Neural cell (in vitro differentiated cells): ENCODE data around the gene FANCC. TPM values are rescaled to one million over a fixed set of nuclear protein-coding genes. Genes with fewer than 3 reads are reported as not detected.

Source experiments
- H2AFZ ChIP-seq: fragments of 200-600, 300-800 bp; sonication (generic), shearing (Covaris generic); 2 replicates; pipeline ENCODE4 v1.6.0; 2014; ENCODE audit warnings: low read depth, mild to moderate bottlenecking, antibody characterized with exemption, low read length, moderate library complexity
- H3F3A ChIP-seq: fragments of 200-600 bp; shearing (Covaris generic); 2 replicates; pipeline ENCODE4 v1.6.1; 2016; ENCODE audit warnings: mild to moderate bottlenecking, moderate library complexity, mixed read lengths, antibody characterized with exemption, low read length; ENCODE audit not compliant: insufficient read depth, poor library complexity, severe bottlenecking
- H3K27ac ChIP-seq: fragments of 200-600, 300-800 bp; sonication (generic), shearing (Covaris generic); 2 replicates; pipeline ENCODE4 v1.5.1; 2014; ENCODE audit warnings: mild to moderate bottlenecking, low read length, moderate library complexity
- H3K27me3 ChIP-seq: fragments of 300-800, 200-600 bp; sonication (generic), shearing (Covaris generic); 2 replicates; pipeline ENCODE4 v1.6.0; 2014; ENCODE audit warnings: mild to moderate bottlenecking, low read depth, low read length, moderate library complexity; ENCODE audit not compliant: insufficient read depth
- H3K36me3 ChIP-seq: fragments of 300-800, 200-600 bp; sonication (generic), shearing (Covaris generic); 2 replicates; pipeline ENCODE4 v1.5.1; 2014; ENCODE audit warnings: mild to moderate bottlenecking, antibody characterized with exemption, low read length, moderate library complexity; ENCODE audit not compliant: insufficient read depth
- H3K4me2 ChIP-seq: fragments of 300-800, 200-600 bp; sonication (generic), shearing (Covaris generic); 2 replicates; pipeline ENCODE4 v1.6.0; 2014; ENCODE audit warnings: mild to moderate bottlenecking, low read length
- H3K4me3 ChIP-seq: fragments of 300-800, 200-600 bp; sonication (generic), shearing (Covaris generic); 2 replicates; pipeline ENCODE4 v1.5.1; 2014; ENCODE audit warnings: mild to moderate bottlenecking, low read length, moderate library complexity
- H3K79me2 ChIP-seq: fragments of 200-600 bp; shearing (Covaris generic); replicated peaks from 2 replicates; pipeline ENCODE4 v1.6.0; 2014; ENCODE audit warnings: mild to moderate bottlenecking, low read length, moderate library complexity; ENCODE audit not compliant: insufficient read depth
- H3K9ac ChIP-seq: fragments of 300-800, 200-600 bp; sonication (generic), shearing (Covaris generic); 2 replicates; pipeline ENCODE4 v1.6.1; 2016; ENCODE audit warnings: mild to moderate bottlenecking, low read length, mixed read lengths
- H3K9me2 ChIP-seq: fragments of 200-600 bp; shearing (Covaris generic); 2 replicates; pipeline ENCODE4 v1.6.1; 2016; ENCODE audit warnings: mild to moderate bottlenecking, low read length, mixed read lengths; ENCODE audit not compliant: insufficient read depth
- H3K9me3 ChIP-seq: fragments of 200-600, 300-800 bp; sonication (generic), shearing (Covaris generic); 2 replicates; pipeline ENCODE4 v1.6.1; 2016; ENCODE audit warnings: mild to moderate bottlenecking, mixed run types, low read length, moderate library complexity, mixed read lengths
- H4K20me1 ChIP-seq: fragments of 200-600 bp; shearing (Covaris generic); 2 replicates; pipeline ENCODE4 v1.6.1; 2016; ENCODE audit warnings: mild to moderate bottlenecking, mixed run types; ENCODE audit not compliant: insufficient read depth
- EP300 ChIP-seq: fragments of 450-650 bp; conservative IDR thresholded peaks from 2 replicates; pipeline ENCODE4 v1.6.1; 2014; ENCODE audit warnings: antibody characterized with exemption, mild to moderate bottlenecking, moderate library complexity; ENCODE audit not compliant: poor library complexity, severe bottlenecking
- EZH2 ChIP-seq: fragments of 200-600, 300-800 bp; shearing (Covaris generic), sonication (generic); IDR thresholded peaks from 2 replicates; pipeline ENCODE4 v1.6.1; 2014; ENCODE audit warnings: antibody characterized with exemption, low read length, borderline replicate concordance, mild to moderate bottlenecking; ENCODE audit not compliant: insufficient read depth, poor library complexity, severe bottlenecking
- MXI1 ChIP-seq: fragments of 450-650 bp; conservative IDR thresholded peaks from 2 replicates; pipeline ENCODE4 v1.6.1; 2014; ENCODE audit warnings: antibody characterized with exemption, mild to moderate bottlenecking; ENCODE audit not compliant: poor library complexity, severe bottlenecking
- POLR2AphosphoS5 ChIP-seq: IDR thresholded peaks from 2 replicates; pipeline ENCODE4 v1.6.1; 2012
- RAD21 ChIP-seq: fragments of 450-650 bp; conservative IDR thresholded peaks from 2 replicates; pipeline ENCODE4 v1.6.1; 2014; ENCODE audit warnings: antibody characterized with exemption, mild to moderate bottlenecking, moderate library complexity
- REST ChIP-seq: IDR thresholded peaks from 2 replicates; pipeline ENCODE4 v1.6.1; 2012; ENCODE audit warnings: borderline replicate concordance
- SMC3 ChIP-seq: fragments of 450-650 bp; conservative IDR thresholded peaks from 2 replicates; pipeline ENCODE4 v1.6.1; 2014; ENCODE audit warnings: antibody characterized with exemption, mild to moderate bottlenecking, moderate library complexity; ENCODE audit not compliant: poor library complexity
- TAF1 ChIP-seq: IDR thresholded peaks from 2 replicates; pipeline ENCODE4 v1.6.1; 2012; ENCODE audit warnings: low read depth
- polyA plus RNA-seq: library from polyadenylated mRNA; depleted of rRNA; stranded (reverse); fragments of >200 nt; gene quantifications from 2 replicates; pipeline ENCODE4 v1.2.3, GENCODE V29; 2014
- TF ChIP-seq, protein P1 (sequence below): fragments of 450-650 bp; IDR thresholded peaks from 2 replicates; pipeline ENCODE4 v1.5.1; 2014; ENCODE audit warnings: antibody characterized with exemption, mild to moderate bottlenecking, moderate library complexity; ENCODE audit not compliant: poor library complexity, severe bottlenecking

The FANCC gene
- polyA plus RNA-seq, 1 donor from 2014 or later = 9.7 TPM

DNA sequence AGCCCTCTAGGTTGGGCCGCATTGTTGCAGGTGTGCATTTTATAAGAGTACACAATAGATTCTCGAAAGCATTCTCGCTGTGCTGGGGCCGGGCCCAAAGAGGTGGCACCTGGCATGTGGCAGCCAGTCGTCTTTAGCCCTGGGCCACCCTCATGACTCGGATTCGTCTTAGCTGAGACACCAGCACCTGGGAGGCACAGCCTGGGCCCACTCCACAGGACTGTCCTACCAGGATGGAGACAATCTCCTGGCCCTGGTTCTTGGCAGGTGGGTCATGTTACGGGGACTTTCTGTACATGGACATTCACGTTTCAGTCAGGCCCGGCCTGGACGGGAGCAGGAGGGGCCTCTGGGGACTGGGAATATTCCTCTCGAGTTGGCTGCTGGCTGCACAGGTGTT, 212.5 kb downstream of the FANCC start:
- Histone ChIP-seq H3K79me2 (no peaks in the 10 kb centered on the region), H3K27me3 (no peaks in the 10 kb centered on the region), H3K27ac (no peak overlapping the region), H4K20me1 (no peaks in the 10 kb centered on the region), H2AFZ (no peak overlapping the region), H3K4me3 (no peak overlapping the region), H3F3A (no peaks in the 10 kb centered on the region), H3K9ac (no peak overlapping the region), H3K36me3 (peaks cover 11% of the 10 kb centered on the region), H3K9me3 (no peaks in the 10 kb centered on the region), H3K4me2 (no peak overlapping the region), H3K9me2 (no peaks in the 10 kb centered on the region)
- TF ChIP-seq REST (no peak), POLR2AphosphoS5 (no peak)

DNA sequence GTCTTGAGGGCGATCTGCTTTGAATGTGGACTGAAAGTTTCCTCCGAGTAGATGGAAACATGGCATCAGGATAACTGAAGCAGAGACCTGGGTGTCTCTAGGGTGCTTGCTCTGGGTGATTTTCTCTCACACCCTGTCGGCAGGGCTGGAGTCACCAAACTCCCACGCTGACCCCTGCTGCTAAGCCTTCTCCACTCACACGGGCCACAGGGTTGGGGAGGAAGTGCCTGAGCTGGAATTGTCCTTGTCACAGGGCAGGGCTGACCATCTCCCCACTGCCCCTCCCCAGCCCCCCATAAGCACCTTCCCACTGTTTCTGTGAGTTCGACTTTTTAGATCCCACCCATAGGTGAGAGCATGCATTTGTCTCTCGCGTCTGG, 212.9 kb downstream of the FANCC start:
- Histone ChIP-seq H3K79me2 (no peaks in the 10 kb centered on the region), H3K4me2 (no peak overlapping the region), H3F3A (no peaks in the 10 kb centered on the region), H3K9me2 (no peaks in the 10 kb centered on the region), H3K9ac (no peak overlapping the region), H3K27me3 (no peaks in the 10 kb centered on the region), H3K9me3 (no peaks in the 10 kb centered on the region), H2AFZ (no peak overlapping the region), H3K27ac (no peak overlapping the region), H4K20me1 (no peaks in the 10 kb centered on the region), H3K4me3 (no peak overlapping the region), H3K36me3 (peaks cover 11% of the 10 kb centered on the region)
- TF ChIP-seq SMC3 (no peak), POLR2AphosphoS5 (no peak), EP300 (no peak), TAF1 (no peak), EZH2 (no peak), MXI1 (no peak), RAD21 (no peak), REST (no peak)
- TF ChIP-seq, protein P1, sequence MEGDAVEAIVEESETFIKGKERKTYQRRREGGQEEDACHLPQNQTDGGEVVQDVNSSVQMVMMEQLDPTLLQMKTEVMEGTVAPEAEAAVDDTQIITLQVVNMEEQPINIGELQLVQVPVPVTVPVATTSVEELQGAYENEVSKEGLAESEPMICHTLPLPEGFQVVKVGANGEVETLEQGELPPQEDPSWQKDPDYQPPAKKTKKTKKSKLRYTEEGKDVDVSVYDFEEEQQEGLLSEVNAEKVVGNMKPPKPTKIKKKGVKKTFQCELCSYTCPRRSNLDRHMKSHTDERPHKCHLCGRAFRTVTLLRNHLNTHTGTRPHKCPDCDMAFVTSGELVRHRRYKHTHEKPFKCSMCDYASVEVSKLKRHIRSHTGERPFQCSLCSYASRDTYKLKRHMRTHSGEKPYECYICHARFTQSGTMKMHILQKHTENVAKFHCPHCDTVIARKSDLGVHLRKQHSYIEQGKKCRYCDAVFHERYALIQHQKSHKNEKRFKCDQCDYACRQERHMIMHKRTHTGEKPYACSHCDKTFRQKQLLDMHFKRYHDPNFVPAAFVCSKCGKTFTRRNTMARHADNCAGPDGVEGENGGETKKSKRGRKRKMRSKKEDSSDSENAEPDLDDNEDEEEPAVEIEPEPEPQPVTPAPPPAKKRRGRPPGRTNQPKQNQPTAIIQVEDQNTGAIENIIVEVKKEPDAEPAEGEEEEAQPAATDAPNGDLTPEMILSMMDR = no peak
